HEK293 (cell line): ENCODE data around the gene RPS10.
A peak's percentile ranks its signal among the peaks of the same experiment; 100 is the strongest.

Experiments used
- EGR2 ChIP-seq: fragments of 450-650 bp; formaldehyde crosslinking; IDR thresholded peaks from 2 replicates; pipeline ENCODE4 v1.5.1; 2016; ENCODE audit warnings: low read depth, missing biosample characterization, missing genetic modification characterization
- GLI4 ChIP-seq: fragments of 450-650 bp; formaldehyde crosslinking; IDR thresholded peaks from 2 replicates; pipeline ENCODE4 v1.5.1; 2016; ENCODE audit warnings: missing biosample characterization, missing genetic modification characterization
- GLIS2 ChIP-seq: fragments of 450-650 bp; formaldehyde crosslinking; IDR thresholded peaks from 2 replicates; pipeline ENCODE4 v1.5.1; 2016; ENCODE audit warnings: missing biosample characterization, missing genetic modification characterization
- KLF16 ChIP-seq: fragments of 450-650 bp; formaldehyde crosslinking; IDR thresholded peaks from 2 replicates; pipeline ENCODE4 v1.5.1; 2017; ENCODE audit warnings: missing biosample characterization, missing genetic modification characterization
- PRDM6 ChIP-seq: fragments of 450-650 bp; formaldehyde crosslinking; IDR thresholded peaks from 2 replicates; pipeline ENCODE4 v1.5.1; 2017; ENCODE audit warnings: missing biosample characterization, missing genetic modification characterization
- SP2 ChIP-seq: fragments of 450-650 bp; formaldehyde crosslinking; IDR thresholded peaks from 2 replicates; pipeline ENCODE4 v1.5.1; 2016; ENCODE audit warnings: missing biosample characterization, missing genetic modification characterization
- SP3 ChIP-seq: fragments of 450-650 bp; formaldehyde crosslinking; IDR thresholded peaks from 2 replicates; pipeline ENCODE4 v1.5.1; 2016; ENCODE audit warnings: missing biosample characterization, missing genetic modification characterization
- ZBTB21 ChIP-seq: fragments of 450-650 bp; formaldehyde crosslinking; IDR thresholded peaks from 2 replicates; pipeline ENCODE4 v1.5.1; 2017; ENCODE audit warnings: missing biosample characterization, missing genetic modification characterization
- ZBTB48 ChIP-seq: fragments of 450-650 bp; formaldehyde crosslinking; IDR thresholded peaks from 2 replicates; pipeline ENCODE4 v1.5.1; 2016; ENCODE audit warnings: missing biosample characterization, missing genetic modification characterization
- ZNF132 ChIP-seq: fragments of 450-650 bp; formaldehyde crosslinking; IDR thresholded peaks from 2 replicates; pipeline ENCODE4 v1.5.1; 2017; ENCODE audit warnings: missing biosample characterization, missing genetic modification characterization, borderline replicate concordance
- ZNF19 ChIP-seq: fragments of 450-650 bp; formaldehyde crosslinking; IDR thresholded peaks from 2 replicates; pipeline ENCODE4; 2016; ENCODE audit warnings: missing biosample characterization, missing genetic modification characterization, low read depth
- ZNF2 ChIP-seq: fragments of 450-650 bp; formaldehyde crosslinking; IDR thresholded peaks from 2 replicates; pipeline ENCODE4 v1.5.1; 2016; ENCODE audit warnings: missing biosample characterization, missing genetic modification characterization
- ZNF341 ChIP-seq: fragments of 450-650 bp; formaldehyde crosslinking; IDR thresholded peaks from 2 replicates; pipeline ENCODE4; 2016; ENCODE audit warnings: low read depth, missing biosample characterization, missing genetic modification characterization
- ZNF391 ChIP-seq: fragments of 450-650 bp; formaldehyde crosslinking; IDR thresholded peaks from 2 replicates; pipeline ENCODE4 v1.5.1; 2016; ENCODE audit warnings: low read depth, missing biosample characterization, missing genetic modification characterization, borderline replicate concordance
- ZNF426 ChIP-seq: fragments of 450-650 bp; formaldehyde crosslinking; IDR thresholded peaks from 2 replicates; pipeline ENCODE4 v1.5.1; 2017; ENCODE audit warnings: missing biosample characterization, missing genetic modification characterization, mild to moderate bottlenecking, inconsistent platforms, moderate library complexity
- ZNF560 ChIP-seq: fragments of 450-650 bp; formaldehyde crosslinking; IDR thresholded peaks from 2 replicates; pipeline ENCODE4 v1.5.1; 2017; ENCODE audit warnings: missing biosample characterization, missing genetic modification characterization, borderline replicate concordance
- ZNF561 ChIP-seq: fragments of 450-650 bp; IDR thresholded peaks from 2 replicates; pipeline ENCODE4 v1.5.1; 2018; ENCODE audit warnings: missing biosample characterization, missing genetic modification characterization, borderline replicate concordance
- ZNF571 ChIP-seq: fragments of 450-650 bp; formaldehyde crosslinking; IDR thresholded peaks from 2 replicates; pipeline ENCODE4 v1.5.0; 2017; ENCODE audit warnings: missing biosample characterization, missing genetic modification characterization
- ZNF600 ChIP-seq: fragments of 450-650 bp; formaldehyde crosslinking; IDR thresholded peaks from 2 replicates; pipeline ENCODE4 v1.5.1; 2016; ENCODE audit warnings: missing biosample characterization, missing genetic modification characterization
- ZNF621 ChIP-seq: fragments of 450-650 bp; formaldehyde crosslinking; IDR thresholded peaks from 2 replicates; pipeline ENCODE4 v1.5.1; 2017; ENCODE audit warnings: missing biosample characterization, missing genetic modification characterization
- ZNF692 ChIP-seq: fragments of 450-650 bp; formaldehyde crosslinking; IDR thresholded peaks from 2 replicates; pipeline ENCODE4 v1.5.1; 2016; ENCODE audit warnings: missing biosample characterization, missing genetic modification characterization
- ZSCAN30 ChIP-seq: fragments of 450-650 bp; IDR thresholded peaks from 2 replicates; pipeline ENCODE4 v1.5.1; 2018; ENCODE audit warnings: missing biosample characterization, mild to moderate bottlenecking, missing genetic modification characterization, moderate library complexity
- TF ChIP-seq, protein P1 (sequence below): fragments of 450-650 bp; formaldehyde crosslinking; IDR thresholded peaks from 2 replicates; pipeline ENCODE4 v1.5.1; 2016; ENCODE audit warnings: missing biosample characterization, missing genetic modification characterization, low read depth
- TF ChIP-seq, protein P2 (sequence below): fragments of 450-650 bp; formaldehyde crosslinking; IDR thresholded peaks from 2 replicates; pipeline ENCODE4 v1.5.1; 2016; ENCODE audit warnings: missing biosample characterization, missing genetic modification characterization
- TF ChIP-seq, protein P3 (sequence below): fragments of 450-650 bp; formaldehyde crosslinking; IDR thresholded peaks from 2 replicates; pipeline ENCODE4 v1.5.1; 2016; ENCODE audit warnings: missing biosample characterization, missing genetic modification characterization
- TF ChIP-seq, protein P4 (sequence below): sonication (generic); formaldehyde crosslinking; IDR thresholded peaks from 2 replicates; pipeline ENCODE4 v1.8.1; 2022; ENCODE audit warnings: mild to moderate bottlenecking, moderate library complexity, missing genetic modification reagents

RPS10 gene

GRCh38 chr6:34425498-34426410, at the start of gene RPS10 (continued):
- peak; percentile 63; the same call in 1 of the 2 replicates for TF ChIP-seq ZSCAN30 (tag by site-specific recombination)
- 0 out of 2 replicates have a peak, but pooled peaks have one; percentile 4 for TF ChIP-seq EGR2 (tag by site-specific recombination)
- 0 out of 2 replicates have a peak, but pooled peaks have one; percentile 27 for TF ChIP-seq ZBTB48 (tag by site-specific recombination)
- peak; percentile 60; the same call in 1 of the 2 replicates for TF ChIP-seq ZNF391 (tag by site-specific recombination)
- TF ChIP-seq ZNF426 (tag by site-specific recombination) = peak; percentile 4; the same call in 1 of the 2 replicates
- TF ChIP-seq ZNF341 = no peak
- peak; percentile 60 for TF ChIP-seq PRDM6 (tag by site-specific recombination)
- peak; percentile 43; the same call in 1 of the 2 replicates for TF ChIP-seq ZNF600 (tag by site-specific recombination)
- TF ChIP-seq ZNF560 (tag by site-specific recombination) = no peak
- TF ChIP-seq ZNF132 (tag by site-specific recombination) = no peak
- TF ChIP-seq GLIS2 (tag by site-specific recombination) = peak; percentile 94
- 0 out of 2 replicates have a peak, but pooled peaks have one; percentile 31 for TF ChIP-seq GLI4 (tag by site-specific recombination)
- TF ChIP-seq, protein P1, sequence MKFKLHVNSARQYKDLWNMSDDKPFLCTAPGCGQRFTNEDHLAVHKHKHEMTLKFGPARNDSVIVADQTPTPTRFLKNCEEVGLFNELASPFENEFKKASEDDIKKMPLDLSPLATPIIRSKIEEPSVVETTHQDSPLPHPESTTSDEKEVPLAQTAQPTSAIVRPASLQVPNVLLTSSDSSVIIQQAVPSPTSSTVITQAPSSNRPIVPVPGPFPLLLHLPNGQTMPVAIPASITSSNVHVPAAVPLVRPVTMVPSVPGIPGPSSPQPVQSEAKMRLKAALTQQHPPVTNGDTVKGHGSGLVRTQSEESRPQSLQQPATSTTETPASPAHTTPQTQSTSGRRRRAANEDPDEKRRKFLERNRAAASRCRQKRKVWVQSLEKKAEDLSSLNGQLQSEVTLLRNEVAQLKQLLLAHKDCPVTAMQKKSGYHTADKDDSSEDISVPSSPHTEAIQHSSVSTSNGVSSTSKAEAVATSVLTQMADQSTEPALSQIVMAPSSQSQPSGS = no peak
- no peak for TF ChIP-seq ZNF19 (tag by site-specific recombination)
- 0 out of 2 replicates have a peak, but pooled peaks have one; percentile 49 for TF ChIP-seq ZNF561 (tag by site-specific recombination)
- TF ChIP-seq SP2 (tag by site-specific recombination) = peak; percentile 62
- peak; percentile 43 for TF ChIP-seq ZNF692
- TF ChIP-seq, protein P2, sequence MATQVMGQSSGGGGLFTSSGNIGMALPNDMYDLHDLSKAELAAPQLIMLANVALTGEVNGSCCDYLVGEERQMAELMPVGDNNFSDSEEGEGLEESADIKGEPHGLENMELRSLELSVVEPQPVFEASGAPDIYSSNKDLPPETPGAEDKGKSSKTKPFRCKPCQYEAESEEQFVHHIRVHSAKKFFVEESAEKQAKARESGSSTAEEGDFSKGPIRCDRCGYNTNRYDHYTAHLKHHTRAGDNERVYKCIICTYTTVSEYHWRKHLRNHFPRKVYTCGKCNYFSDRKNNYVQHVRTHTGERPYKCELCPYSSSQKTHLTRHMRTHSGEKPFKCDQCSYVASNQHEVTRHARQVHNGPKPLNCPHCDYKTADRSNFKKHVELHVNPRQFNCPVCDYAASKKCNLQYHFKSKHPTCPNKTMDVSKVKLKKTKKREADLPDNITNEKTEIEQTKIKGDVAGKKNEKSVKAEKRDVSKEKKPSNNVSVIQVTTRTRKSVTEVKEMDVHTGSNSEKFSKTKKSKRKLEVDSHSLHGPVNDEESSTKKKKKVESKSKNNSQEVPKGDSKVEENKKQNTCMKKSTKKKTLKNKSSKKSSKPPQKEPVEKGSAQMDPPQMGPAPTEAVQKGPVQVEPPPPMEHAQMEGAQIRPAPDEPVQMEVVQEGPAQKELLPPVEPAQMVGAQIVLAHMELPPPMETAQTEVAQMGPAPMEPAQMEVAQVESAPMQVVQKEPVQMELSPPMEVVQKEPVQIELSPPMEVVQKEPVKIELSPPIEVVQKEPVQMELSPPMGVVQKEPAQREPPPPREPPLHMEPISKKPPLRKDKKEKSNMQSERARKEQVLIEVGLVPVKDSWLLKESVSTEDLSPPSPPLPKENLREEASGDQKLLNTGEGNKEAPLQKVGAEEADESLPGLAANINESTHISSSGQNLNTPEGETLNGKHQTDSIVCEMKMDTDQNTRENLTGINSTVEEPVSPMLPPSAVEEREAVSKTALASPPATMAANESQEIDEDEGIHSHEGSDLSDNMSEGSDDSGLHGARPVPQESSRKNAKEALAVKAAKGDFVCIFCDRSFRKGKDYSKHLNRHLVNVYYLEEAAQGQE = peak; percentile 26; the same call in 1 of the 2 replicates
- TF ChIP-seq, protein P3, sequence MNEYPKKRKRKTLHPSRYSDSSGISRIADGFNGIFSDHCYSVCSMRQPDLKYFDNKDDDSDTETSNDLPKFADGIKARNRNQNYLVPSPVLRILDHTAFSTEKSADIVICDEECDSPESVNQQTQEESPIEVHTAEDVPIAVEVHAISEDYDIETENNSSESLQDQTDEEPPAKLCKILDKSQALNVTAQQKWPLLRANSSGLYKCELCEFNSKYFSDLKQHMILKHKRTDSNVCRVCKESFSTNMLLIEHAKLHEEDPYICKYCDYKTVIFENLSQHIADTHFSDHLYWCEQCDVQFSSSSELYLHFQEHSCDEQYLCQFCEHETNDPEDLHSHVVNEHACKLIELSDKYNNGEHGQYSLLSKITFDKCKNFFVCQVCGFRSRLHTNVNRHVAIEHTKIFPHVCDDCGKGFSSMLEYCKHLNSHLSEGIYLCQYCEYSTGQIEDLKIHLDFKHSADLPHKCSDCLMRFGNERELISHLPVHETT (tag by site-specific recombination) = peak; percentile 20; the same call in 1 of the 2 replicates
- TF ChIP-seq SP3 = peak; percentile 78
- no peak for TF ChIP-seq KLF16 (tag by site-specific recombination)
- peak; percentile 12; the same call in 1 of the 2 replicates for TF ChIP-seq ZBTB21
- TF ChIP-seq ZNF571 (tag by site-specific recombination) = no peak
- TF ChIP-seq ZNF621 (tag by site-specific recombination) = no peak
- TF ChIP-seq, protein P4, sequence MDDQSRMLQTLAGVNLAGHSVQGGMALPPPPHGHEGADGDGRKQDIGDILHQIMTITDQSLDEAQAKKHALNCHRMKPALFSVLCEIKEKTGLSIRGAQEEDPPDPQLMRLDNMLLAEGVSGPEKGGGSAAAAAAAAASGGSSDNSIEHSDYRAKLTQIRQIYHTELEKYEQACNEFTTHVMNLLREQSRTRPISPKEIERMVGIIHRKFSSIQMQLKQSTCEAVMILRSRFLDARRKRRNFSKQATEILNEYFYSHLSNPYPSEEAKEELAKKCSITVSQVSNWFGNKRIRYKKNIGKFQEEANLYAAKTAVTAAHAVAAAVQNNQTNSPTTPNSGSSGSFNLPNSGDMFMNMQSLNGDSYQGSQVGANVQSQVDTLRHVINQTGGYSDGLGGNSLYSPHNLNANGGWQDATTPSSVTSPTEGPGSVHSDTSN (CRISPR knock-in tag) = 0 out of 2 replicates have a peak, but pooled peaks have one; percentile 70
- TF ChIP-seq ZNF2 (tag by site-specific recombination) = peak; percentile 81
